ENCODE data around the gene RBM24.

DNA sequence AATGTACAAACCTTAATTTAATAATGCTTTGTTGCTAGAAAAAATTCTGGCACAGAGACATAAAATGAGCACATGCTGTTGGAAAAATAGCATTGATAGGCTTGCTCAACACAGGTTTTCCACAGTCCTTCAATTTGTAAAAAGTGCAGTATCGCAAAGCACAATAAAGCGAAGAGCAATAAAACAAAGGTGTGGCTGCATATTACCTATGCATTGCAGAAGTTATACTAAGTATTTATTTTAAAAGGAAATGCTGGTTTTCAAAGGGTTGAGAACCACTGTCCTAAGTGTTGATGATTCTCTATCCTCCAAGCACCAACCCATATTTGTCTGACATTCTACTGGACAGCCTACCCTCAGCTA, 58.1 kb downstream of the RBM24 start:
- TF ChIP-seq POLR2A (IDR thresholded peaks at IDR 0.05) (no peak), CTCF (IDR thresholded peaks at IDR 0.05) (no peak)
